IPS-NIHi7 (cell line): Measurements from ENCODE around the gene WFIKKN2.
"Not testable (repeated sequence)": the region's sequence is repeated elsewhere in the genome, so short reads cannot be mapped to it uniquely, and the experiment has no call there.

ENCODE experiments used
- DNase-seq: peaks from one replicate; pipeline ENCODE4 v3.0.0; 2012; ENCODE audit warnings: mixed read lengths; ENCODE audit errors: extremely low spot score

WFIKKN2 gene

GRCh38 chr17:50835301-50836234 lies at the start of gene WFIKKN2:
WFIKKN2 (plus strand) TSS chr17:50835586; CDS start chr17:50835938, 352 bp downstream.
- no peak for DNase-seq

- DNase-seq, result peak; percentile 4
Observed at GRCh38 chr17:50785946-50786570, 49.3 kb upstream of the WFIKKN2 start.

DNA sequence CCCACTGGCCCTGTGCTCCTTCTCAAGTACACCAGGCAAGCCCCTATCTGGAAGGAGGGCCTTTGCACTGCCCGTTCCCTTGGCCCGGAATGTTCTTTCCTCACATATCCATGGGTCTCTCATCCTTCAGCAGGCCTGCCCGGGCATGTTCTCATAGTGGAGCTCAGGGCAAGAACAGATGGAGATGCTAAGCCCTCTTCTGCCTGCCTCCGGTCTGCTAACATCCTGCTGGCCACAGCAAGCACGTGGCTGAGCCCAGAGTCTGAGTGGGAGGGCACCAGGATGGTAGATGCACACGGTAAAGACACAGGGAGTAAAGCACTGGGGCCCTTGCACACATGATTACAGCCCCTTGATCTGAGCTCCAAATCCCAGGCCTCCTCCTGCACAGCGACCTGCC lies 48.3 kb upstream of the WFIKKN2 start:
- DNase-seq, result no peak

- DNase-seq, result no peak
Observed at GRCh38 chr17:50790618-50791017, 44.8 kb upstream of the WFIKKN2 start.

DNA sequence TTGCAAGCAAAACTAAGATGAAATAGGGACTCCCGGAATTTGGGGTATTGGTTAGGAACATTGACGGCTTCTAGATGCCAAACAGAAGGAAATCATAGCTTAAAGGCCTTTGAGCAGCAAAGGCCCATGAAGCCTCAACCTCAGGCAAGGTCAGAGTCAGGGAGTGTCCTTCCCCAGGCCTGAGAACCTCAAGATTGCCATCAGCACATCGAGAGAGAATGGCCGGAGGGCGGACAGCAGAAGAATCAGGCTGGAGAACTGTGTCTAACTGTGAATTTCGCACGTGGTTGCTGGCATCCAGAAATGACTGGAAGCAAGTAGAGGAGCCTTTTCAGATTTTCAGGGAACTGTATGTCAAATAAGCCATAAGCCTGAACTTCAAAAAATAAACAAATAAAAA lies 43.3 kb upstream of the WFIKKN2 start:
- DNase-seq, result no peak

- DNase-seq, result peak; percentile 5
Observed at GRCh38 chr17:50793007-50793406, 42.4 kb upstream of the WFIKKN2 start.

DNA sequence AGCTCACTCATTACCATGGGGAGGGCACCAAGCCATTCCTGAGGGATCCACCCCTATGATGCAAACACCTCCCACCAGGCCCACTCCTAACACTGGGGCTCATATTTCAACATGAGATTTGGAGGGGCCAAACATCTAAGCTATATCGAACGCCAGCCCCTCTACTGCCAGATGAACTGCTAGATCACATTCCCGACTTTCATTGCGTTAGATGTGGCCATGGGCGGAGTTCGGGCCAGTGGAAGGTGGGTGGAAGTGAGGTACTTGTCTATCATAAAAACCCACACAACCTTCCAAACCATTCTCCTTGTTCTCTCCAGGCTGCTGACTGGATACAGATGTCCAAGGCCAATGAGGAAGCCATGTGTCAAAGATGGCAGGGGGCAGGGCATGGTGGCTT lies 41.0 kb upstream of the WFIKKN2 start:
- DNase-seq, result peak; percentile 5

DNA sequence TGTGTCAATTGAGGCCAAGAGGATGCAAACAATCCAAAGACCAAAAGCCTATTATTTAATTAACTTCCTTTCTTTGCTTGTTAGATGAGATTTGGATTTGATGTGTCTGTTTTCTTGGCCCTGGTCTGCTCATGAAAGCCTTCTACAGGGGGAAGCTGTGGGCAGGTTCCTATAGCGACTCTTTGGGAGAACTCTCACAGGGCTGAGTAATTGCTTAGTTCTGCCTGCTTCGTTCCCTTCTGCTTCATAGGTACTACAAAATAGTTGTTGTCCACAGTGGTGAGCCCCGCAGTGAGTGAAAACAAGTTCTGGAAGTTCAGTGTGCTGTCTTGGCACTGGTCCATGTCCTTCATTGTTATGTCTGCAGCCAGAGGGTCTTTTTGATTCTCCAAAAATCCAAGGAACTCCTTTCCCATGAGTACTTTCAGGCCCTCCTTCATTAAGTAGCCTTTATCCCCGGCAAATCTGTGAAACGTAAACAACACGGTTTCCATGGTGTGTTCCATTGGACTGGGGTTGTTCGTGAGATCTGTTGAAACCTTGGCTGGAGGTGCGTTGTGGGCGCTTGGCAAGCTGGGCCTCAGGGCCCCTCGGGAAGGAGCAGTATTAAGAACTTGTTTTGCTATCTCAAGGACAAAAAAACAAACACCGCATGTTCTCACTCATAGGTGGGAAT lies 38.1 kb upstream of the WFIKKN2 start:
- no peak for DNase-seq

DNA sequence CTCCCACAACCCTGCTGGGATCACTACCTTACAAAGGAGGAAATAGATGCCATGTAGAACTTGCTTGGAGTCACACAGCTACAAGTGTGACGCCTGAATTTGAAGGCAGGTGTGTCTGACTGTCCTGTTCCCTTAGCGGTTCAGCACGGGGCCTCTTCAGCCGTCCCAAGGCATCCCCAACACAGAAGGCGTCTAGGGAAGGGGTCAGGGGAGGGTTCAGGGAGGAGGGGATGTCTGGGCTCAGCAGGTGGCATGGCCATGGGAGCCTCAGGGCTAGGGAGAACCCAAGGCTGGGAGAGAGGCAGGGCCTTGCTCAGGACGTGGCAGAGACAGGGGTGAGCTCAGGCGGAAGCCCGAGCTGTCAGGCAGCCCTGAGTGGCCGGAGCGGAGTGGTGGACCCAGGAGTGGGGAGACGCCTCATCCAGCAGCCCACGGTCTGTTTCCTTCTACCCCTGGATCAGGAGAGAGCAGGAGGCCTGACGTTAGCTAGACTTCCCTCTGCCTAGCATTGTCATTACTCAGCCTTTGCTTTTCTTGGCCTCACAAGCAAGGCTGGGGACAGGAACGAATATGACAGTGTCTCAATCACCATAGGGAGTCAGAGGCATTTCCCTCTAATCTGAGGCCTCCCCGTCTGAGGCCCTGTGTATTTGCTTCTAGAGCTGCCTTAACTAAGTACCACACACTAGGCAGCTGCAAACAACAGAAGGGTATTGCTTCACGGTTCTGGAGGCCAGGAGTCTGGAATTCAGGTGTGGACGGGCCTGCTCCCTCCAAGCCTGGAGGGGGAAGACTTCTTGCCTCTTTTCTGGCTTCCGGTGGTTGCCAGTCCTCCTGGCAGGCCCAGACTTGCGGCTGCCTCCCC lies 36.7 kb upstream of the WFIKKN2 start:
- DNase-seq, result no peak

DNA sequence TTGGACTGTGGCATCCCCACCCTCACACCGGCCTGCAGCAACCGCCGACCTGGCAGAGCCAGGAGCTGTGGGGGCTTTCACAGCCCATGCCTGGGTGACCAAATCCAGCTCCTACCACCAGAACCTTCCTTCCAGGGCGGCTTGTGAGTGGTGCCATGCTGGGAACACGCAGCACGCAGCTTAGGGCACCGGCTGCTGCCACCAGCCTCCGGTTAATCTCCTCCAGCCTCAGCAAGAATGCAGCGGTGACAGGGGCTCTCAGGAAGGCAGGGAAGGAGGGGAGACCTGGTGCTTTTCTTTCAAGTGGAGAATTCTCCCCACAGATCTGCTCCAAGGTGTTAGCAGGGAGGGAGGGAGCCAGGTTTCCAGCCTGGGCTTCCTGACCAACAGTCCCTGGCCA lies 35.8 kb upstream of the WFIKKN2 start:
- no peak for DNase-seq

GRCh38 chr17:50800196-50800700 lies 35.1 kb upstream of the WFIKKN2 start:
- DNase-seq, result no peak

DNA sequence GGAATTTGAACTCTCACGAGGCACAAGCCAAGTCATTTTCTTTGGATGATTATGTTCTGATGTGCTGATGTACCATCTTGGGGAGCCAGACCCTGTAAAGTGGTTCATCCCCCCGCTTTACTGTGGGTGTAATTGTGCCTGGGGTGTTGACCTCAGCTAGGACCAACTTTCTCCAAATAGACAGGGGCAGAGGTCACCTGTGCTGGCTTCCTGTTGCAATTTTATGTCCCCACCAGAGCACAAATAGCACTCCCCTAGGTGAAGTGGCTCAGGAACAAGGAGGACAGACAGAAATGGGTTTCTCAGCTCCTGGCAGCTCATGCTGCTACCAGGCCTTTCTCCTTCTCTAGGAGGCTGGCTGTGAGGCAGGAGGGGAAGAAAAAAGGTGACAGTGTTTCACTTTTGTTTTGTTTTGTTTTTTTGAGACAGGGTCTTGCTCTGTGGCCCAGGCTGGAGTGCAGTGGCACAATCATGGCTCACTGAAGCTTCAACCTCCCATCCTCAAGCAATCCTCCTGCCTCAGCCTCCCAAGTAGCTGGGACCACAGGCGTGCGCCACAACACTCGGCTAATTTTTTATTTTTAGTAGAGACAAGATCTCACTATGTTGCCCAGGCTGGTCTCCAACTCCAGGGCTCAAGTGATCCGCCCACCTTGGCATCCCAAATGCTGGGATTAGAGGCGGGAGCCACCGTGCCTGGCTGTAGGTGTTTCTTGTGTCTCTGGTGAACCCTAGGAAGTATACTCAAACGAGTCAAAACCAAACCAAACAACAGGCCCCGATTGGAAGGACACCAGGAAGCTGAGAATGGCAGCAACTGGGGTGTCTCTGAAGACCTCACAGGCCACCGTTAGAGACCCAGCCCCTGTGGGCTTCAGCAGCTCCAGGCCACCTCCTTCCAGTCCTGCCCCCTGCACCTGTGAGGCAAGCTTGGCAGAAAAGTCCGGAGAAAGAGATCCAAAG lies 32.5 kb upstream of the WFIKKN2 start:
- DNase-seq, result no peak

- no peak for DNase-seq
Observed at GRCh38 chr17:50803676-50804075, 31.7 kb upstream of the WFIKKN2 start.

DNA sequence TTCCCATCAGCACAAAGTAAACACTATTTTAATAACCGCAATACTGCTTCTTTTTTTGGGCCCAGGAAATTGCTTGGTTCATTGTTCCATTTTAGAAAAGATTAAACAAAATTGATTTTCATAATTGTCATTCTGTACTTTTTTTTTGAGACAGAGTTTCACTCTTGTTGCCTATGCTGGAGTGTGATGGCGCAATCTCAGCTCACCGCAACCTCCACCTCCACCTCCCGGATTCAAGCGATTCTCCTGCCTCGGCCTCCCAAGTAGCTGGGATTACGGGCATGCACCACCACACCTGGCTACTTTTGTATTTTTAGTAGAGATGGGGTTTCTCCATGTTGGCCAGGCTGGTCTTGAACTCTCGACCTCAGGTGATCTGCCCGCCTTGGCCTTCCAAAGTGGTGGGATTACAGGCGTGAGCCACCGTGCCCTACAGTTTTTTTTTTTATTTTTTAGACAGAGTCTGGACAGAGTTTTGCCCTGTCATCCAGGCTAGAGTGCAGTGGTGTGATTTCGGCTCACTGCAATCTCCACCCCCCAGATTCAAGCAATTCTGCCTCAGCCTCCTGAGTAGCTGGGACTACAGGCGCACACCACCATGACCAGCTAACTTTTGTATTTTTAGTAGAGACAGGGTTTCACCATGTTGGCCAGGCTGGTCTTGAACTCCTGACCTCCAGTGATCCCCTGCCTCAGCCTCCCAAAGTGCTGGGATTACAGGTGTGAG lies 30.5 kb upstream of the WFIKKN2 start:
- not testable (repeated sequence) for DNase-seq

- DNase-seq, result no peak
Observed at GRCh38 chr17:50805486-50805885, 29.9 kb upstream of the WFIKKN2 start.

DNA sequence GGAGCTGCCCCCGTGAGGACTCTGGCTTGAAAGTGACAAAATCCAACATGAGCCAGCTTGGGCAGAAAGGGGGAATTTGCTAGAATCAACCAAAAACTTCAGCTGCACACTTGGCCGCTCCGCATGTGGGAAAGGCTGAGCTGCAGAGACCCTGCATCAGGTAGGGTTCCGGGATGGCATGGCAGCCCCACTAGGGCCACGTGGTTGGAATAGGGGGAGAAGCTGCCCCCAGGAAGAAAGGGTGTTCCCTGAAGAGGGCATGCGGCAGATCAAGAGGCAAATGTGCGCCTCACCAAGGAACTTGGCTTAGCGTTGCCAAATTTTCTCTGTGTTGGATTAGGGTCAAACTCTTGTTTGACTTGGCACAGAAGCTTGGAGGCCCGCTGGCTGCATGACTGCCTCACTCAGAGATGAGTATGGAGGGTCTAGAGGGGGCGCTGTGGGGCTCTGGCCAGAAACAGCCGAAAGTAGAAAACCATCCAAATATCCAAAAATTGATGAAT lies 29.2 kb upstream of the WFIKKN2 start:
- DNase-seq, result peak; percentile 54

- no peak for DNase-seq
Observed at GRCh38 chr17:50807009-50807408, 28.4 kb upstream of the WFIKKN2 start.

DNA sequence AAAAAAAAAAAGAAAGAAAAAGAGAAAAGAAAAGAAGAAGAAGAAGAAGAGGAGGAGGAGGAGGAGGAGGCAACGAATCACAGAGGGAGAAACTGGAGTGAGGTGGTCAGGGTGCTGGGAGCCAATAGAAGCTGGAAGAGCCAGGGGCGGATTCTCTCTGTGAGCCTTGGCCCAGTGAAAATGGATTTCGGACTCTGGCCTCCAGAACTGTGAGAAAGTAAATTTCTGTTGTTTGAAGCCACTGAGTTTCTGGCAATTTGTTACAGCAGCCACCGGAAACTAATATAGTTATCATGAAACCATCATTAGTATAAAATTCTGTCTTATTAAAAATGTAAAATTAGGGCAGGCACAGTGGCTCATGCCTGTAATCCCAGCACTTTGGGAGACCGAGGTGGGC lies 27.7 kb upstream of the WFIKKN2 start:
- no peak for DNase-seq

DNA sequence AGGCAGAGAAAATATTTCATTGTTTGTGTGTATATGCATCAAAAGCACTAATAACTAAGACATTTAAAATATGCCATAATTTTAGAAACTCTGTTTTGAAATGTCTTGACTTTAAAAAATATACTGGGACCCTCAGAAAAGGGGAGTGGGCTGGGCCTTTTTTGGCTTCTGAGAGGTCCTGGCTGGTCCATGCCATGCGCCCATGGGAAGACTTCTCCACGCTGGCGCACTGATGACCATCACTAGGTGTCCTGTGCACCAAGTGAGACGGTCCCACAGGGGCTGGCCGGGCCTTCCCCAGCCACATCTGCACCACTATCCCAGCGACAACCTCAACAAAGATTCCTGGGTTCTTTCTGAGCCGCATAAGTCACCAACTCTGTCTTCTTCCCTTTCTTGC lies 27.0 kb upstream of the WFIKKN2 start:
- DNase-seq, result no peak
